OCI-LY7 (cell line): ENCODE measurements around the gene TMEM255B. TPM values are rescaled to one million over a fixed set of nuclear protein-coding genes. Genes with fewer than 3 reads are reported as not detected.

Source experiments
- BruUV-seq: library from RNA; stranded (reverse); fragments of 400-500 nt; replicated peaks from 2 replicates; lab custom pipeline; 2021; lab: Mats Ljungman, UMichigan
- CTCF ChIA-PET: fragments of 300-600 bp; sonication (Branson Sonifier 250); formaldehyde crosslinking; loops from one replicate; lab custom pipeline; 2022; ENCODE audit warnings: antibody characterized with exemption; ENCODE audit not compliant: unreplicated experiment; lab: Charles Lee
- POLR2A ChIA-PET: fragments of 300-600 bp; sonication (Branson Sonifier 250); formaldehyde crosslinking; loops from one replicate; lab custom pipeline; 2022; ENCODE audit warnings: antibody characterized with exemption; lab: Charles Lee
- DNase-seq: peaks from one replicate; pipeline ENCODE4 v3.0.0-alpha.2; 2015; ENCODE audit warnings: low spot score
- H2AFZ ChIP-seq: fragments of 200-600 bp; sonication (generic), shearing (Covaris generic); 2 replicates; pipeline ENCODE4 v1.6.1; 2014; ENCODE audit warnings: mild to moderate bottlenecking, antibody characterized with exemption, low read length, moderate library complexity
- H3K27ac ChIP-seq: fragments of 200-600 bp; sonication (generic); 2 replicates; pipeline ENCODE4 v1.5.1; 2014; ENCODE audit warnings: mixed run types, low read depth, mild to moderate bottlenecking, moderate library complexity, low read length, inconsistent platforms; ENCODE audit not compliant: poor library complexity, severe bottlenecking
- H3K36me3 ChIP-seq: fragments of 200-600 bp; sonication (generic); 2 replicates; pipeline ENCODE4 v1.6.1; 2014; ENCODE audit warnings: mild to moderate bottlenecking, antibody characterized with exemption, low read length, moderate library complexity, mixed read lengths; ENCODE audit not compliant: insufficient read depth
- H3K4me1 ChIP-seq: fragments of 200-600 bp; sonication (generic); 2 replicates; pipeline ENCODE4 v1.5.1; 2014; ENCODE audit warnings: mild to moderate bottlenecking, low read length; ENCODE audit not compliant: insufficient read depth, poor library complexity, severe bottlenecking
- H3K4me2 ChIP-seq: fragments of 200-600 bp; sonication (generic); 2 replicates; pipeline ENCODE4 v1.6.1; 2014; ENCODE audit warnings: mild to moderate bottlenecking, low read length
- H3K4me3 ChIP-seq: fragments of 200-600 bp; sonication (generic); 2 replicates; pipeline ENCODE4 v1.5.1; 2014; ENCODE audit warnings: mild to moderate bottlenecking, low read depth, low read length; ENCODE audit not compliant: poor library complexity, severe bottlenecking
- H3K79me2 ChIP-seq: fragments of 200-600 bp; sonication (generic); 2 replicates; pipeline ENCODE4 v1.6.1; 2016; ENCODE audit warnings: low read depth, mild to moderate bottlenecking, low read length, moderate library complexity, mixed read lengths; ENCODE audit not compliant: insufficient read depth
- H3K9me2 ChIP-seq: fragments of 200-600 bp; sonication (generic); 2 replicates; pipeline ENCODE4 v1.6.1; 2016; ENCODE audit warnings: mild to moderate bottlenecking, low read length, mixed read lengths; ENCODE audit not compliant: insufficient read depth
- H3K9me3 ChIP-seq: fragments of 200-600 bp; sonication (generic); 2 replicates; pipeline ENCODE4 v1.6.1; 2014; ENCODE audit warnings: mild to moderate bottlenecking, mixed run types, low read length, mixed read lengths
- H4K20me1 ChIP-seq: fragments of 200-600 bp; sonication (generic); 2 replicates; pipeline ENCODE4 v1.6.1; 2014; ENCODE audit warnings: mild to moderate bottlenecking, antibody characterized with exemption, low read length, moderate library complexity, mixed read lengths; ENCODE audit not compliant: insufficient read depth
- CTCF ChIP-seq: fragments of 200-600 bp; sonication (generic); conservative IDR thresholded peaks from 2 replicates; pipeline ENCODE4 v1.5.1; 2014; ENCODE audit warnings: mild to moderate bottlenecking, antibody characterized with exemption, low read length, moderate library complexity, mixed read lengths
- EZH2phosphoT487 ChIP-seq: fragments of 200-600 bp; sonication (generic); IDR thresholded peaks from 2 replicates; pipeline ENCODE4 v1.6.1; 2018; ENCODE audit warnings: low read depth, borderline replicate concordance, mild to moderate bottlenecking, mixed run types, antibody characterized with exemption, low read length, moderate library complexity, mixed read lengths
- intact Hi-C: fragments of 100-400 bp; cut with micrococcal nuclease; formaldehyde crosslinking; loops from one replicate; pipeline ENCODE4 v1.10.0; 2022; ENCODE audit not compliant: unreplicated experiment
- total RNA-seq, 2 experiments: library from RNA; depleted of rRNA in 1 of 2; stranded (reverse); fragments of >200 nt in 1 of 2; shearing (Covaris generic) in 1 of 2; gene quantifications; 2 replicates each; pipeline ENCODE4 v1.2.3, GENCODE V29; 2014 to 2022

Gene TMEM255B
- total RNA-seq, 2 experiments from 2014 or later, result 2.6 to 6.8 TPM

GRCh38 chr13:113732961-113733950 is 25.8 kb upstream of the TMEM255B start:
- POLR2A ChIA-PET, result no interaction called here
- intact Hi-C loops, result no loop called here
- no TSS peak for BruUV-seq

GRCh38 chr13:113734099-113734825 is 24.8 kb upstream of the TMEM255B start:
- no peaks in the 10 kb centered on the region for H3K4me1 ChIP-seq
- H3K9me3 ChIP-seq, result no peaks in the 10 kb centered on the region
- no peak overlapping the region for H2AFZ ChIP-seq
- no peak overlapping the region for H3K4me2 ChIP-seq
- POLR2A ChIA-PET, result no interaction called here
- CTCF ChIA-PET, result no interaction called here
- H3K27ac ChIP-seq, result no peak overlapping the region
- no peak overlapping the region for H3K4me3 ChIP-seq
- no peaks in the 10 kb centered on the region for H3K9me2 ChIP-seq
- H3K36me3 ChIP-seq, result no peaks in the 10 kb centered on the region
- H4K20me1 ChIP-seq, result no peaks in the 10 kb centered on the region
- no peak for TF ChIP-seq CTCF
- no peak for TF ChIP-seq EZH2phosphoT487
- BruUV-seq, result no TSS peak
- no peaks in the 10 kb centered on the region for H3K79me2 ChIP-seq
- DNase-seq, result no peak
- intact Hi-C loops, result no loop called here

More at GRCh38 chr13:113732961-113733950, 25.8 kb upstream of the TMEM255B start:
- H3K9me2 ChIP-seq, result no peaks in the 10 kb centered on the region
- no peak overlapping the region for H3K4me3 ChIP-seq
- H3K36me3 ChIP-seq, result no peaks in the 10 kb centered on the region
- TF ChIP-seq EZH2phosphoT487 (no peak), CTCF (no peak)
- H2AFZ ChIP-seq, result no peak overlapping the region
- CTCF ChIA-PET, result no interaction called here
- H4K20me1 ChIP-seq, result no peaks in the 10 kb centered on the region
- DNase-seq, result no peak
- H3K4me2 ChIP-seq, result no peak overlapping the region
- H3K9me3 ChIP-seq, result no peaks in the 10 kb centered on the region
- H3K27ac ChIP-seq, result no peak overlapping the region
- H3K79me2 ChIP-seq, result no peaks in the 10 kb centered on the region
- H3K4me1 ChIP-seq, result no peaks in the 10 kb centered on the region
